ENCODE results near the gene ZBED4. TPM values are rescaled to one million over a fixed set of nuclear protein-coding genes. Genes with fewer than 3 reads are reported as not detected.

ZBED4 gene
- total and polyA plus RNA-seq, 5 donors from 2014 or later = 6.1 to 17.1 (median 6.9) TPM

DNA sequence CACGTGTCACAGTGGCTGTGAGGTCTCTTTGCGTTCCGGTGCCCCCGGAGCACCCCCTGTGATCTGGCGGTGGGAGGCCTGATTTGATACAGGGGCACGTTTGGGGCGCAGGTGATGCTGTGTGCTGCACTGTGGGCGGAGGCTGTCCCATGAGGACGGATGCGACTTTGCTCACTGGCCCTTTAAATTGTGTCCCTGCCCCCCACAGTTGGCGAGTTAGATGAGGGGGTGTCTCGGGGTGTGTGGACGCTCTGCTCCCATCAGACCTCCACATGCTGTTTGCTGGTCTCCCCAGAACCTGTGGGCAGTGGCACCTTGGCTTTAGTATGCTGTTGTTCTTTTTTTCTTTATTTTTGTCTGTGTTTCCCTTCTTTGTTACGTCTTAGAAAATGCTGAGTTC is 5.2 kb downstream of the ZBED4 start:
- Mint-ChIP-seq H3K27me3 (peaks cover 5% of the 10 kb centered on the region), H3K36me3 (peaks cover 6% of the 10 kb centered on the region), H3K4me1 (peaks cover 19 to 61% (median 43%) of the 10 kb centered on the region in 4 donors), H3K4me3 (peak overlapping the region in 3 of 4 donors; percentile 26 to 61 (median 52)), H3K9me3 (no peaks in the 10 kb centered on the region), H3K27ac (peak overlapping the region in 2 of 3 donors; percentile 15 to 43)
- Histone ChIP-seq H3K4me3 (ENCODE audit: low read depth, low read length) (no peak overlapping the region), H3K36me3 (ENCODE audit: control insufficient read depth, insufficient read depth, low read length) (no peaks in the 10 kb centered on the region), H3K27ac (ENCODE audit: insufficient read depth, low read length, poor library complexity, severe bottlenecking) (no peak overlapping the region), H3K4me1 (ENCODE audit: control insufficient read depth, insufficient read depth, low read length, poor library complexity, severe bottlenecking) (peaks cover 37% of the 10 kb centered on the region), H3K27me3 (ENCODE audit: control insufficient read depth, insufficient read depth, low read length) (no peaks in the 10 kb centered on the region), H3K9me3 (ENCODE audit: control insufficient read depth in 2 of 2, low read length in 2 of 2) (no peaks in the 10 kb centered on the region)
- ATAC-seq (ENCODE audit: low read depth in 2 of 2) = no peak
- no peak for DNase-seq

DNA sequence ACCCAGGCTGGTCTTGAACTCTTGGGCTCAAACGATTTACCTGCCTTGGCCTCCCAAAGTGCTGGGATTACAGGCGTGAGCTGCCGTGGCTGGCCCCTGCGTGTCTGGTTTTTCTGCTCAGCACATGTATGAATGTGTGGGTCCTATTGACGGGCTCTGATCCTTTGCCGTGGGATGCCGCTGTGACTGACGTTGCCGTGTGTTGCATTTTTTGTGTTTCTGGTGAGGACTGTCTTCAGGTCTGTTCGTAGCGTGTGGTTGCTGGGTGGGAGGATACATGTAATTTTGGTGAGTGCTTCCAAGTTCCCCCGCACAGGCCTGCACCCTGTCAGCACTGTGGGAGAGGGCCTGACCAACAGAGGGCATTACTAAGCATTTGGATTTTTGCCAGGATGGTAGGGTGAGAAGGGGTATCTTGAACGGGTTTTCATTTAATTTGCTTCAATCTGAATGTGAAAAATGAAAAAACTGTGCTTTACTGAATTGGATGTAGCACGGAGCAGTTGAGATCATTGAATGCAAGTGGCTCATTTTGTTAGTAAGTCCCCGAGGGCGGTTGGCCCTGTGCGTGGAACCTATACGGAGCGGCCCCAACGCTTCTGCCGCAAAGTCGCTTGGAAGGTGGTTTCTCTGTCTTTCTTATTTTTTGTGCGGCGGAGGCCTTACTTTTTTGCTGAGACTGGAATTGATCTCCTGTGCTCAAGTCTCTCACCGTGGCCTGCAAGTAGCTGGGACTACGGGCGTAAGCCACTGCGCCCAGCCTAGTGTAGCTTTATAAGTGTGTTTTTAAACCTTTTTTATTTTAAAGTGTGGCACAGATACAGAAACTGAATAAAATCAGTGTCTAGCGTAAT is 8.2 kb downstream of the ZBED4 start:
- ATAC-seq (ENCODE audit: low read depth in 2 of 2) (no peak), DNase-seq (no peak)
- Histone ChIP-seq H3K36me3 (ENCODE audit: control insufficient read depth, insufficient read depth, low read length) (no peaks in the 10 kb centered on the region), H3K27me3 (ENCODE audit: control insufficient read depth, insufficient read depth, low read length) (no peaks in the 10 kb centered on the region), H3K4me1 (ENCODE audit: control insufficient read depth, insufficient read depth, low read length, poor library complexity, severe bottlenecking) (peaks cover 14% of the 10 kb centered on the region), H3K4me3 (ENCODE audit: low read depth, low read length) (no peak overlapping the region), H3K9me3 (ENCODE audit: control insufficient read depth in 2 of 2, low read length in 2 of 2) (peaks cover 9 to 12% of the 10 kb centered on the region in 2 experiments), H3K27ac (ENCODE audit: insufficient read depth, low read length, poor library complexity, severe bottlenecking) (no peak overlapping the region)
- H3K27ac Mint-ChIP-seq = peak overlapping the region; percentile 23 to 61 (median 59)
- peaks cover 20 to 54% (median 37%) of the 10 kb centered on the region in 4 donors for H3K4me1 Mint-ChIP-seq
- no peak overlapping the region for H3K4me3 Mint-ChIP-seq
- H3K36me3 Mint-ChIP-seq = peaks cover 24% of the 10 kb centered on the region
- no peaks in the 10 kb centered on the region for H3K27me3 Mint-ChIP-seq
- H3K9me3 Mint-ChIP-seq = peaks cover 0 to 12% (median 4%) of the 10 kb centered on the region in 7 donors

DNA sequence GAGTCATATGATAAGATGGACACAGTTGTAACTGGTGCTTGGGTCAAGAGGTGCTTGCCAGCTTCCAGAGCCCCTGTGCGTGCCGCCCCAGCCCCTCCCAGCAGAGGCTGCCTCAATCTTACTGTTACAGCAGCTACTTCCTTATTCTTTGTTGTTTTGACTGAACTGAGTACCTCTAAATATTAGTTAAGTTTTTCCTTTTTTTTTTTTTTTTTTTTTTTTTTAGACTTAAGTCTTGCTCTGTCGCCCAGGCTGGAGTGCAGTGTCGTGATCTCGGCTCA is 8.8 kb downstream of the ZBED4 start:
- Histone ChIP-seq H3K4me3 (ENCODE audit: low read depth, low read length) (no peak overlapping the region), H3K9me3 (ENCODE audit: control insufficient read depth in 2 of 2, low read length in 2 of 2) (peaks cover 9 to 12% of the 10 kb centered on the region in 2 experiments), H3K27ac (ENCODE audit: insufficient read depth, low read length, poor library complexity, severe bottlenecking) (no peak overlapping the region), H3K36me3 (ENCODE audit: control insufficient read depth, insufficient read depth, low read length) (no peaks in the 10 kb centered on the region), H3K27me3 (ENCODE audit: control insufficient read depth, insufficient read depth, low read length) (no peaks in the 10 kb centered on the region), H3K4me1 (ENCODE audit: control insufficient read depth, insufficient read depth, low read length, poor library complexity, severe bottlenecking) (peaks cover 16% of the 10 kb centered on the region)
- no peak for DNase-seq
- H3K36me3 Mint-ChIP-seq = peaks cover 30% of the 10 kb centered on the region
- peaks cover 0 to 14% (median 4%) of the 10 kb centered on the region in 7 donors for H3K9me3 Mint-ChIP-seq
- no peaks in the 10 kb centered on the region for H3K27me3 Mint-ChIP-seq
- no peak overlapping the region for H3K4me3 Mint-ChIP-seq
- ATAC-seq (ENCODE audit: low read depth in 2 of 2) = no peak
- H3K4me1 Mint-ChIP-seq = peaks cover 25 to 58% (median 42%) of the 10 kb centered on the region in 4 donors
- H3K27ac Mint-ChIP-seq = peak overlapping the region in 1 of 3 donors; percentile 59

- Histone ChIP-seq H3K36me3 (ENCODE audit: control insufficient read depth, insufficient read depth, low read length) (no peaks in the 10 kb centered on the region), H3K27ac (ENCODE audit: insufficient read depth, low read length, poor library complexity, severe bottlenecking) (no peak overlapping the region), H3K27me3 (ENCODE audit: control insufficient read depth, insufficient read depth, low read length) (no peaks in the 10 kb centered on the region), H3K4me1 (ENCODE audit: control insufficient read depth, insufficient read depth, low read length, poor library complexity, severe bottlenecking) (peaks cover 27% of the 10 kb centered on the region), H3K4me3 (ENCODE audit: low read depth, low read length) (no peak overlapping the region), H3K9me3 (ENCODE audit: control insufficient read depth in 2 of 2, low read length in 2 of 2) (peaks cover 9 to 12% of the 10 kb centered on the region in 2 experiments)
- no peak for ATAC-seq (ENCODE audit: low read depth in 2 of 2)
- no peaks in the 10 kb centered on the region for H3K27me3 Mint-ChIP-seq
- H3K4me1 Mint-ChIP-seq = peaks cover 34 to 61% (median 44%) of the 10 kb centered on the region in 4 donors
- peaks cover 32% of the 10 kb centered on the region for H3K36me3 Mint-ChIP-seq
- H3K4me3 Mint-ChIP-seq = peak overlapping the region in 1 of 4 donors; percentile 44
- peaks cover 0 to 17% (median 4%) of the 10 kb centered on the region in 7 donors for H3K9me3 Mint-ChIP-seq
- no peak for DNase-seq
- peak overlapping the region; percentile 44 to 82 (median 56) for H3K27ac Mint-ChIP-seq
Observed at GRCh38 chr22:49863931-49864330, 10.3 kb downstream of the ZBED4 start.

DNA sequence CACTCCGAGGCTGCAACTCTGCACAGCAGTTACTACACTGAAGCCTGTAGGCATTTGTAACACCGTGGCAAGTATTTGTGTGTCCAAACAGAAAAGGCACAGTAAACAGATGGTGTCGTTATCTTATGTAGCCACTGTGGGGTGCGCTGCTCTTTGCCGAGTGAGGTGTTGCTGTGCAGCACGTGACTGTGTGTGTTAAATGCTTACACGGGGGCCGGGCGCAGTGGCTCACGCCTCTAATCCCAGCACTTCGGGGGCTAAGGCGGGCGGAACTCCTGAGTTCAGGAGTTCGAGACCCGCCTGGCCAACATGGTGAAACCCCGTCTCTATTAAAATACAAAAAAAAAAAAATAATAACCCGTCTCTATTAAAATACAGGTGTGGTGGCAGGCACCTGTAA is 11.5 kb downstream of the ZBED4 start:
- no peak overlapping the region for H3K27ac Mint-ChIP-seq
- H3K36me3 Mint-ChIP-seq = peaks cover 37% of the 10 kb centered on the region
- peaks cover under 1% of the 10 kb centered on the region for H3K27me3 Mint-ChIP-seq
- no peaks in the 10 kb centered on the region for H3K27me3 ChIP-seq (ENCODE audit: control insufficient read depth, insufficient read depth, low read length)
- DNase-seq (no peak), ATAC-seq (ENCODE audit: low read depth in 2 of 2) (no peak)
- H3K36me3 ChIP-seq (ENCODE audit: control insufficient read depth, insufficient read depth, low read length) = no peaks in the 10 kb centered on the region
- no peak overlapping the region for H3K4me3 Mint-ChIP-seq
- peaks cover 12% of the 10 kb centered on the region in 2 experiments for H3K9me3 ChIP-seq (ENCODE audit: control insufficient read depth in 2 of 2, low read length in 2 of 2)
- H3K4me1 Mint-ChIP-seq = peaks cover 39 to 69% (median 51%) of the 10 kb centered on the region in 4 donors
- H3K27ac ChIP-seq (ENCODE audit: insufficient read depth, low read length, poor library complexity, severe bottlenecking) = no peak overlapping the region
- H3K4me3 ChIP-seq (ENCODE audit: low read depth, low read length) = no peak overlapping the region
- peaks cover 0 to 21% (median 4%) of the 10 kb centered on the region in 7 donors for H3K9me3 Mint-ChIP-seq
- H3K4me1 ChIP-seq (ENCODE audit: control insufficient read depth, insufficient read depth, low read length, poor library complexity, severe bottlenecking) = peaks cover 22% of the 10 kb centered on the region

DNA sequence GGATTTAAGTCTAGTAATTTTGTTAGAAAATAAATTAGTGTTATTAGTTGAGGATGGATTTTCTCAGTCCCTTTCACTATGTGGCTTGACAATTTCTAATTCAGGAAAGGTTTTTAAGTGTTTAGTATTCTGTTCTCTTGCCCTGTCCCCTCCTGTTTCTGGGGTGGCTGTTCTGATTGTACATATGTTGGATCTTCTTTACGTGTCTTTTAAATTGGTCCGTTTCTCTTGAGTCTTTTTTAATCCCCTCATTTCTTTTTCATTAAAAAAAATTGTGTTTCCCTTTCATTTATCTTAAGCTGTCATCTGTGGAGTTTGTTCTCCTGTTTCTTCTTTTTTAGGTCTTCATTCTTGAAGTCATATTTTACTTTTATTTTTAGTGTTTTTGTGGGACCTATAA is 12.5 kb downstream of the ZBED4 start:
- no peak overlapping the region for H3K27ac ChIP-seq (ENCODE audit: insufficient read depth, low read length, poor library complexity, severe bottlenecking)
- Mint-ChIP-seq H3K27me3 (peaks cover 6% of the 10 kb centered on the region), H3K4me1 (peaks cover 45 to 71% (median 56%) of the 10 kb centered on the region in 4 donors), H3K9me3 (peaks cover 0 to 24% (median 5%) of the 10 kb centered on the region in 7 donors), H3K4me3 (peak overlapping the region in 1 of 4 donors; percentile 22), H3K27ac (no peak overlapping the region), H3K36me3 (peaks cover 42% of the 10 kb centered on the region)
- ATAC-seq (ENCODE audit: low read depth in 2 of 2) (no peak), DNase-seq (no peak)
- H3K36me3 ChIP-seq (ENCODE audit: control insufficient read depth, insufficient read depth, low read length) = no peaks in the 10 kb centered on the region
- no peaks in the 10 kb centered on the region for H3K27me3 ChIP-seq (ENCODE audit: control insufficient read depth, insufficient read depth, low read length)
- H3K4me3 ChIP-seq (ENCODE audit: low read depth, low read length) = no peak overlapping the region
- H3K4me1 ChIP-seq (ENCODE audit: control insufficient read depth, insufficient read depth, low read length, poor library complexity, severe bottlenecking) = peaks cover 31% of the 10 kb centered on the region
- H3K9me3 ChIP-seq (ENCODE audit: control insufficient read depth in 2 of 2, low read length in 2 of 2) = peaks cover 12% of the 10 kb centered on the region in 2 experiments

- Histone ChIP-seq H3K27me3 (ENCODE audit: control insufficient read depth, insufficient read depth, low read length) (no peaks in the 10 kb centered on the region), H3K9me3 (ENCODE audit: control insufficient read depth in 2 of 2, low read length in 2 of 2) (peaks cover 12% of the 10 kb centered on the region in 2 experiments), H3K4me3 (ENCODE audit: low read depth, low read length) (no peak overlapping the region), H3K27ac (ENCODE audit: insufficient read depth, low read length, poor library complexity, severe bottlenecking) (no peak overlapping the region), H3K36me3 (ENCODE audit: control insufficient read depth, insufficient read depth, low read length) (no peaks in the 10 kb centered on the region), H3K4me1 (ENCODE audit: control insufficient read depth, insufficient read depth, low read length, poor library complexity, severe bottlenecking) (peaks cover 32% of the 10 kb centered on the region)
- Mint-ChIP-seq H3K27me3 (peaks cover 6% of the 10 kb centered on the region), H3K4me3 (peak overlapping the region; percentile 6 to 66 (median 28)), H3K27ac (peak overlapping the region in 1 of 3 donors; percentile 40), H3K36me3 (peaks cover 42% of the 10 kb centered on the region), H3K9me3 (peaks cover 0 to 24% (median 5%) of the 10 kb centered on the region in 7 donors), H3K4me1 (peaks cover 44 to 69% (median 55%) of the 10 kb centered on the region in 4 donors)
- DNase-seq (no peak), ATAC-seq (ENCODE audit: low read depth in 2 of 2) (no peak)
Observed at GRCh38 chr22:49866646-49867045, 13.0 kb downstream of the ZBED4 start.

Measured in CD4-positive, CD25-positive, alpha-beta regulatory T cell (primary cell).